Measurements from ENCODE around the gene RPL22L1. TPM values are rescaled to one million over a fixed set of nuclear protein-coding genes. Genes with fewer than 3 reads are reported as not detected.
A peak's percentile ranks its signal among the peaks of the same experiment; 100 is the strongest.

Gene RPL22L1
- total RNA-seq, 6 experiments from 2014 or later, result 9.5 to 126 (median 31.1) TPM

DNA sequence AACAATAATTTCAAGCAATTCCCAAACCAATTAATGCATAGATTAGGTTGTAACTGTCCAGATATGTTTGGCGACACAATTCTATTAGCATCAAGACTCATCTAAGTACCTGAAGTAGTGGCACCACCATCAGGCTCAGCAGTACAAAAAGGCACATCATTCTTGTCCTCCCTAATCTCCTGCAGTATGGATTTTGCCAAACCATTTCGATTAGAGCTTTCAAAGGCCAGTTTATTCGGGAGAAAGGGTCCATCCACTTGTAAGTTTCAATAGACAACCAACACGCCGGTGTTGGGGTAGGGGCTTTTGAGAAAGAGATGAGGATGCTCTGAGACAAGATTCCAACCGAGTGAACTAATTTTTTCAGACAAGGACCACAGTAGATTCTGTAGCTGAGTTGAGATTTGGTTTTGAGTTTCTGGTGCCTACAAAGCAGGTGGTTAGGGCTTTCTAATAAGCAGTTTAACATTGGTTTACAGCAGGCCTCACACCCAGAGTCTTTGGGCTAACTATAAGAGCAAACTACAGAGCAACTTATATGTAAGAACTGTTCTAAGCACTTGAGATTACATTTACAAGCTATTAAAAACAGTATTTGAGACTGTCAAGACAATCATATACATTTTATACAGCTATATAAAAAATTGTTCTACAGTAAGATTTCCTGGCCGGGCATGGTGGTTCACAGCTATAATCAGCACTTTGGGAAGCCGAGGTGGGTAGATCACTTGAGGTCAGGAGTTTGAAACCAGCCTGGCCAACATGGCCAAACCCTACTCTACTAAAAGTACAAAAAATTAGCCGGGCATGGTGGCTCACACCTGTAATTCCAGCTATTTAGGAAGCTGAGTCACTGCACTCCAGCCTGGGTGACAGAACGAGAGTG is 4.5 kb downstream of the RPL22L1 start:
- no peaks in the 10 kb centered on the region for H3K27me3 ChIP-seq
- peaks cover 0 to 18% (median 5%) of the 10 kb centered on the region in 4 donors for H3K4me1 ChIP-seq
- no peak overlapping the region for H3K27ac ChIP-seq
- no peak for ATAC-seq
- WGBS (ENCODE audit: insufficient coverage, low coverage, low lambda C conversion rate, missing lambda C conversion rate), result 79% methylated on average over 8 of the region's 10 CpGs
- intact Hi-C loops (cut with DNase I), result no loop called here
- DNase-seq, result no peak
- peaks cover 0 to 33% (median 11%) of the 10 kb centered on the region in 4 donors for H3K36me3 ChIP-seq
- H3K9me3 ChIP-seq, result no peaks in the 10 kb centered on the region
- H3K4me3 ChIP-seq, result no peak overlapping the region
- TF ChIP-seq POLR2A (IDR thresholded peaks at IDR 0.05), result no peak
- TF ChIP-seq, protein P1, sequence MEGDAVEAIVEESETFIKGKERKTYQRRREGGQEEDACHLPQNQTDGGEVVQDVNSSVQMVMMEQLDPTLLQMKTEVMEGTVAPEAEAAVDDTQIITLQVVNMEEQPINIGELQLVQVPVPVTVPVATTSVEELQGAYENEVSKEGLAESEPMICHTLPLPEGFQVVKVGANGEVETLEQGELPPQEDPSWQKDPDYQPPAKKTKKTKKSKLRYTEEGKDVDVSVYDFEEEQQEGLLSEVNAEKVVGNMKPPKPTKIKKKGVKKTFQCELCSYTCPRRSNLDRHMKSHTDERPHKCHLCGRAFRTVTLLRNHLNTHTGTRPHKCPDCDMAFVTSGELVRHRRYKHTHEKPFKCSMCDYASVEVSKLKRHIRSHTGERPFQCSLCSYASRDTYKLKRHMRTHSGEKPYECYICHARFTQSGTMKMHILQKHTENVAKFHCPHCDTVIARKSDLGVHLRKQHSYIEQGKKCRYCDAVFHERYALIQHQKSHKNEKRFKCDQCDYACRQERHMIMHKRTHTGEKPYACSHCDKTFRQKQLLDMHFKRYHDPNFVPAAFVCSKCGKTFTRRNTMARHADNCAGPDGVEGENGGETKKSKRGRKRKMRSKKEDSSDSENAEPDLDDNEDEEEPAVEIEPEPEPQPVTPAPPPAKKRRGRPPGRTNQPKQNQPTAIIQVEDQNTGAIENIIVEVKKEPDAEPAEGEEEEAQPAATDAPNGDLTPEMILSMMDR (IDR thresholded peaks at IDR 0.05), result no peak

DNA sequence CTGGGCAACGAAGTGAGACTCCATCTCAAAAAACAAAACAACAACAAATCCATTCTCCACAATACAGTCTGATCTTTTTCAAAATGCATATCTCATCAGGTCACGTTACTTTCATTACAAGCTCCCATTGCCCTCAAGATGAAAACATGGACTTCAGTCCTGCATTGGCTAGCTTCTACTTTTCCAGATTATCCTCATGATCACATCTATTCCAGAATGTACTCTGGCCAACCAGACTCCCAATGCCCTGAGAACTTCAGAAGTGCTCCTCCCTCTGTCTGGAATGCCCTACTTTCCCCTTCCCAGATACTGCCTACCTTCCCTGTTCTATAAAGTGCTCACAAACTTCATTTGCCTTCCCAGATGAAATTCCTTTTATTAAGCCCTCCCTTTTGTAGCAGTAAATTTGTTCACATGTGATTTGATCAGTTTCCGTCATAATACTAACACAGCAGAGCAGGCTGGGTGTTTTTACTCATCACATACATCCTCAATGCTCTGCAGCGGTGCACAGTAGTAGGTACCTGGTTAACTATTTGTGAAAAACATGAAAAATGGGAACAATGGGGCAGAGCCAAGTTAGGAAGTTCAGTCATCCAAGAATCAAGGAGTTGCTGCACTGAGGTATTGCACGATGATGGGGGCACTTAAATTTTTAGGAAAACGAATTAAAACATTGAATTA is 5.3 kb downstream of the RPL22L1 start:
- ATAC-seq, result peak; percentile 43 to 61 (median 46)
- H3K9me3 ChIP-seq, result no peaks in the 10 kb centered on the region
- intact Hi-C loops (cut with DNase I), result no loop called here

DNA sequence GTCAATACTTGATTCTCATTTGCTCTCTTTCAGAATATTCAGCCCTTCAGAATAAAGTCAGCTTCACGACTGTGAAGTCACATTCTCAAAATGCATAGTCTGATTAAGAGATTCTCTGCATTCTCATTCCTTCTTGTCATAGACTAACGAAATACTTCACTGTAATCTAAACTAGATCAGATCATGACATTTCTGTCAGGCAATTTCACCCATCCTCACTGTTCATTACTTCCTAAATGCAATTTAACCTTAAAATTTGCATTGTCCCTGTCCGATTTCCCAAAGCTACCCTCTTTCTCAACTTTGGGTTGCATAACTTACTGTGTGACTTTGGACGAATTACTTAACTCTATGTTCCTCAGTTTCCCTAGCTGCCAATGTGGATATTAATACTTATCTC is 6.2 kb downstream of the RPL22L1 start:
- peaks cover 0 to 16% (median 4%) of the 10 kb centered on the region in 4 donors for H3K4me1 ChIP-seq
- WGBS (ENCODE audit: insufficient coverage, low coverage, low lambda C conversion rate, missing lambda C conversion rate), result 38% methylated on average over 4 of the region's 4 CpGs
- intact Hi-C loops (cut with DNase I), result no loop called here
- no peak for DNase-seq
- no peak overlapping the region for H3K27ac ChIP-seq
- no peak overlapping the region for H3K4me3 ChIP-seq
- TF ChIP-seq, protein P1 (IDR thresholded peaks at IDR 0.05), result no peak
- TF ChIP-seq POLR2A (IDR thresholded peaks at IDR 0.05), result no peak
- H3K9me3 ChIP-seq, result no peaks in the 10 kb centered on the region
- ATAC-seq, result peak in 1 of 4 donors; percentile 29
- H3K27me3 ChIP-seq, result no peaks in the 10 kb centered on the region
- H3K36me3 ChIP-seq, result peaks cover 0 to 33% (median 11%) of the 10 kb centered on the region in 4 donors

More for the DNA sequence above, 5.3 kb downstream of the RPL22L1 start:
- peaks cover 0 to 33% (median 11%) of the 10 kb centered on the region in 4 donors for H3K36me3 ChIP-seq
- H3K27ac ChIP-seq, result no peak overlapping the region
- no peaks in the 10 kb centered on the region for H3K27me3 ChIP-seq
- peaks cover 0 to 18% (median 5%) of the 10 kb centered on the region in 4 donors for H3K4me1 ChIP-seq
- 58% methylated on average over 5 of the region's 6 CpGs for WGBS (ENCODE audit: insufficient coverage, low coverage, low lambda C conversion rate, missing lambda C conversion rate)
- H3K4me3 ChIP-seq, result no peak overlapping the region
- DNase-seq, result no peak
- TF ChIP-seq POLR2A (IDR thresholded peaks at IDR 0.05), result no peak
- TF ChIP-seq, protein P1 (IDR thresholded peaks at IDR 0.05), result no peak

DNA sequence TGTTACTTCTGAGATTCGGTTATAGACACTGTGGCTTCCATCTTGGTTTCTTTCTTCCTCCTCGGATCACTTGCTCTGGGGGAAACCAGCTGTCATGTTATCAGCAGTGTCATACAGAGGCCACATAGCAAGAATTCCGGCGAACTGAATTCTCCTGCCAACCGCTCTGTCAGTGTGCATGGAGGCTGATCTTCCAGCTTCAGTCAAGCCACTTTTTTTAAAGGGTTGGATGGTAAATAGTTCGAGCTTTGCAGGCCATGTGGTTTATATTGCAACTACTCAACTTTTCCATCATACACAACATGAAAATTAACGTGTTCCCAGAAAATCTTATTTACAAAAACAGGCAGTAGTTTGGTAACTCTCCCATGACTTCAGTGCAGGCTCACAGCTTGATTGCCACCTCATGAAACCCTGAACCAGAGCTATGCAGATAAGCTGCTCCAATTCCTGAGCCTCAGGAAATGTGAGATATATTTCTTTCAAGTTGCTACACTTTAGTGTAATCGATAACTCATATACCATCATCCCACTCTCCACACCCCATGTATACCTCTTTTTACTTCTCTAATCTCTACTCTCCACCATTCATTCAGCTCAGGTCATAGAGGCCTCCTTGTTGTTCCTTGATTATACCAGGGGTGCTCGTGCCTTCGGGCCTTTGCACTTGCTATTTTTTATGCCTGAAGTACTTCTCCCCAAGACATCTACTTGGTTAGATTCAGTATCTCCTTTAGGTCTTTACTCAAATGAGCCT is 7.2 kb downstream of the RPL22L1 start:
- H3K4me1 ChIP-seq, result peaks cover 0 to 6% (median 0%) of the 10 kb centered on the region in 4 donors
- no peaks in the 10 kb centered on the region for H3K9me3 ChIP-seq
- 84% methylated on average over 9 of the region's 10 CpGs for WGBS (ENCODE audit: insufficient coverage, low coverage, low lambda C conversion rate, missing lambda C conversion rate)
- intact Hi-C loops (cut with DNase I), result no loop called here
- no peak overlapping the region for H3K4me3 ChIP-seq
- DNase-seq (no peak), ATAC-seq (peak in 1 of 4 donors; percentile 10)
- TF ChIP-seq, protein P1 (IDR thresholded peaks at IDR 0.05), result no peak
- TF ChIP-seq POLR2A (IDR thresholded peaks at IDR 0.05), result no peak
- no peak overlapping the region for H3K27ac ChIP-seq
- peaks cover 0 to 29% (median 11%) of the 10 kb centered on the region in 4 donors for H3K36me3 ChIP-seq
- H3K27me3 ChIP-seq, result no peaks in the 10 kb centered on the region
